Ovary (tissue), 3 donors: ENCODE data around the gene LIMCH1.

Experiments used
- EP300 ChIP-seq: sonication (generic); formaldehyde crosslinking; IDR thresholded peaks from one replicate; pipeline ENCODE4 v1.6.1; 2017; ENCODE audit warnings: antibody characterized with exemption
- TF ChIP-seq, protein P1 (sequence below), 3 donors: fragments of 450-650 bp in 2 of 3; fragments of 200-600 bp in 1 of 3; IDR thresholded peaks; one replicate each; pipeline versions ENCODE4 v1.5.1 to v1.8.0; 2016 to 2022; ENCODE audit warnings: antibody characterized with exemption in 3 of 3, mild to moderate bottlenecking in 1 of 3
- donor health status: DM: no; HTN: no; CAD: no.

DNA sequence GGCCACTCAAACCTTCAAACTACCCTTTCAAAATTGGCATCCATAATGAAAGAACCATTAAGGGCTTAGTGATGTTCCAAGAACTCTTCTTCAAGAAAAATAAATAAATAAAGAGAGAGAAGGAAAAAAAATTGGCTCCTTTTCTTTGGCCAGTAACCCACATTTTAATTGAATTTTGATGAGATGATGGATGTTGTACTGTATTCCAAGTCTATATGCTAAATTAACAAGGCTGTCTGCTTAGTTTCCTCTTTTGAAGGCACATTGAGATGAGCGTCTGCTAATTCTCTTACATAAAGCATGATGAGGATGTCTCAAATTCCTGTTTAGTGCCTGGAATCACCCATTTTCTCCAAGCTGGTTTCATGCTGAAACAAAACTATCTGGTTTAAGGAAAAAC is 177.2 kb downstream of the LIMCH1 start:
- TF ChIP-seq, protein P1, sequence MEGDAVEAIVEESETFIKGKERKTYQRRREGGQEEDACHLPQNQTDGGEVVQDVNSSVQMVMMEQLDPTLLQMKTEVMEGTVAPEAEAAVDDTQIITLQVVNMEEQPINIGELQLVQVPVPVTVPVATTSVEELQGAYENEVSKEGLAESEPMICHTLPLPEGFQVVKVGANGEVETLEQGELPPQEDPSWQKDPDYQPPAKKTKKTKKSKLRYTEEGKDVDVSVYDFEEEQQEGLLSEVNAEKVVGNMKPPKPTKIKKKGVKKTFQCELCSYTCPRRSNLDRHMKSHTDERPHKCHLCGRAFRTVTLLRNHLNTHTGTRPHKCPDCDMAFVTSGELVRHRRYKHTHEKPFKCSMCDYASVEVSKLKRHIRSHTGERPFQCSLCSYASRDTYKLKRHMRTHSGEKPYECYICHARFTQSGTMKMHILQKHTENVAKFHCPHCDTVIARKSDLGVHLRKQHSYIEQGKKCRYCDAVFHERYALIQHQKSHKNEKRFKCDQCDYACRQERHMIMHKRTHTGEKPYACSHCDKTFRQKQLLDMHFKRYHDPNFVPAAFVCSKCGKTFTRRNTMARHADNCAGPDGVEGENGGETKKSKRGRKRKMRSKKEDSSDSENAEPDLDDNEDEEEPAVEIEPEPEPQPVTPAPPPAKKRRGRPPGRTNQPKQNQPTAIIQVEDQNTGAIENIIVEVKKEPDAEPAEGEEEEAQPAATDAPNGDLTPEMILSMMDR (IDR thresholded peaks at IDR 0.05): no peak
- no peak for TF ChIP-seq EP300
